ENCODE measurements around the gene PTGDS.

- TF ChIP-seq MXI1 (conservative IDR thresholded peaks at IDR 0.05; ENCODE audit: poor library complexity, severe bottlenecking) (no peak), EP300 (conservative IDR thresholded peaks at IDR 0.05; ENCODE audit: poor library complexity, severe bottlenecking) (no peak), CTCF (IDR thresholded peaks at IDR 0.05; ENCODE audit: poor library complexity, severe bottlenecking) (no peak), POLR2AphosphoS5 (IDR thresholded peaks at IDR 0.05) (no peak), TAF1 (IDR thresholded peaks at IDR 0.05; ENCODE audit: low read depth) (no peak), REST (IDR thresholded peaks at IDR 0.05; ENCODE audit: borderline replicate concordance) (no peak)
Observed at GRCh38 chr9:137021568-137021978, 44.3 kb downstream of the PTGDS start.

Data from neural cell (in vitro differentiated cells).